NCI-H2196 treated with DMSO at 0.1 percent for 48 hours (cell line): Measurements from ENCODE around the gene DARS2.

Source experiments
- DNase-seq: peaks from one replicate; lab custom pipeline; 2025; ENCODE audit not compliant: unreplicated experiment; lab: John Stamatoyannopoulos, UW

The DARS2 gene

DNA sequence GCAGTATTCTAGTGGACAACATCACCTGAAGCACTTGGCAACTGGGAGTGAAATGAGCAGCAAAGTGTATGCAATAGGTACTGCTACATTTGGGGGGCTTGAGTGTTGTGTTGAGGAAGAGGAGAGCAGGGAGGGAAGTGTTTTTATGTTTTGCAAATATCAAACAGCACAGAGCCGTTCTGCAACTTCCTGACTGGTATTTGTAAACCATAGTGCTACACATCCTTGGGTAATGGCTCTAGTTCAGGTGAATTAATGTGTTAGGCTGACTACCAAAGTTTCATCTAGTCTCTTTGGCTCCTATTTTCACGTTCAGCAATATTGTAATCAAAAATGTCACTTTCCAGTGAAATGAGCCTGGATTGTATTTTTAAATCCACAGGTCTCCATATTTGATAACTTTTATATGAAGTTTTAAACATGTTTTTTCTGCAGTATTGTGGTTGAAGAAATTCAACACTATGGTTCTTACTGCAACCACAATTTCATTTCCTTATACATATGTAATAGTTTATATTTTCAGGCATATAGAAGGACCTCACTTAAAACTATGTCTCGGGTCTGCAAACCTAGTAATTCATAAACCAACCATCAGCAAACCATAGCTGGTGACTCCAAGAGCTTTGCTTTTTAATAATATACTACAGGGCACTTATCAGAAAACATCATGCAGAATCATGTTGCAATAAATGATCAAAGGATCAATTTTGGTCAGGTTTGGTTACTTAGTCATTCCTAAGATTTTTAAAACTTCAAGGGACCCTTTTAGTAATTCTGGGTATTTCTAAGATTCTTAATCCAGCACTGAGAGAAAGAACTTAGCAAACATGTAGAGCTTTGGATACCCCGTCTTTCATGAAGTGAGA, 62.5 kb downstream of the DARS2 start:
- no peak for DNase-seq

DNA sequence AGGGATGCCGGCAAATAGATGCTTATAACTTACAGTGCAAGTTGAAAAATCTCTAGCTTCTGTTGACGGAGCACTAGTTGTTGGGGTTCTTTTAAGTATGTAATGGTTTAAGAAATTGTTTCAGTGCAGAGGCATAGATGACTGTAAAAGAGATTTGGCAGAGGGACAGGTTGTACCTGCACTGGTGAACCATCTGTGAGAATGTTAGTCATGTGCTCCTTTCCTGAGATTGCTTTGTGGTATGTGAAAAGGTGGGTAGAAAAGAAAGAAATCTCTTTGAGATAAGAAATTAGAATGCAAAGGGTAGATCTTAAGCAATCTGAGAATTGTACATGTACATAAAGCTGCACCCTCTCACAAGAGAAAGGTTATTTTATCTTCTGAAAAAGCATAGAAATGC, 63.2 kb downstream of the DARS2 start:
- DNase-seq = no peak

DNA sequence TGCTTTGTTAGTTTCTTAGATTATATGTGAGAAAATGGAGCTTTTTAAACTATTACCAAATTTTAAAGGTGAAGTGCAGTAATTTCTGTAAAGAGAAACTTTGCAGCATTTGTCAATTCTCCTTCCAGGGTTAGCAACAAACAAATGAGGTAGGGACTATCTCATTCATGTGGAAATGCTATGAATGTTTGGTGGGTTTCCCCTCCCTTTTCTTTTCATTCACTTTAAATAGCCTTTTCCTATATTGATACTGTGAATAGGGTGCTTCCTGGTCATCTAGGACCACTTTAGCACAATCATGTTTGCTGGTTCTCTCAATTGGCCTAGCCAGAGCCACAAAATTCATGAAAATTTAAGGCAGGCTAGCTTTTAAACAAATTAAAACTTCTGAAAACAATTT, 64.3 kb downstream of the DARS2 start:
- no peak for DNase-seq

DNA sequence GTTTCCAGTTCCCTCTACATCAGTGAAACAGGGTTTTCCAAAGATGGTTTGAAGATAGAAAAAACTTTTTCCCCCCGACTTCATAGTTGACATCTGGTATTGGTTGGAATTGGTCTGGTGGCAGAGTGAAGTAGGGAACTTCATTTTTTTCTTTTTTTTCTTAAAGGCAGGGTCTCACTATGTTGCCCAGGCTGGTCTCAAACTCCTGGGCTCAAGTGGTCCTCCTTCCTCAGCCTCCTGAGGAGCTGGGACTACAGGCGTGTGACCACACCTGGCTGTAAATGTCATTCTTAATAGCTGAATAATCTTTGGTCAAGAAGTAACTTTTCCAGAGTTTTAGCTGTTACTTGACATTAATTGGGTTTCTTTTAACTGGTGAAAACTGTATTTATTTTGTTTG, 65.4 kb downstream of the DARS2 start:
- no peak for DNase-seq

DNA sequence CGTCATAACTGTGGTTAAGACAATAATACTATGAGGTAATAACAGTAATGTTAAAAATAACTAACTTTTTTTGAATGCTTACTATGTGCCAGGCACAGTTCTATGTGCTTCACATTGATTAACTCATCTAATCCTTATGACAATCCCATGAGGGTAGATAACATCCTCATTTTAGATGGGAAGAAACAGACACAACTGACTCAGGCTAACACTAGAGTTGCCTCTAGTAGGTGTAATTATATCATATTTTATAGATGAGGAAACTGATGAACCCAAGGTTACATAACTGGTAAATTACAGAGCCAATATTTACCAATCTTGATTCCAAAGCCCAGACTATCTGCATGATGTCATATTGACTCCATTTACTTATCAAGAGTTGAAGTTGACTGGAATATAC, 69.1 kb downstream of the DARS2 start:
- no peak for DNase-seq

DNA sequence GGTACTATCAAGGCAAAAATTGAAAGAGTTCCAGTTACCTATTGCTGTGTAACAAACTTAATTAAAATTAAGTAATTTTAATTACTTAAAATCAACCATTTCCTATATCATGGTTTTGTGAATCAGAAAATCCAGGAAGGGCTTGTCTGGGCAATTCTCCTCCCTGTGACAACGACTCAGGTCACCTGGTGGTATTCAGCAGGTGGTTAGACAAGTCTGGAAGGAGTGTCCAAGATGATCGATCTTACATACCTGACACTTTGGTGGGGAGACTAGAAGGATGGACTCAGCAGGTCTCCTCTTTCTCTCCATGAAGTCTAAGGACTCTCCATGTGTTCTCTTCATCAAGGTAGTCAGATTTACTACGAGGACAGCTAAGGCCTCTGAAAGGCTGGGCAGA, 69.7 kb downstream of the DARS2 start:
- DNase-seq = no peak

DNA sequence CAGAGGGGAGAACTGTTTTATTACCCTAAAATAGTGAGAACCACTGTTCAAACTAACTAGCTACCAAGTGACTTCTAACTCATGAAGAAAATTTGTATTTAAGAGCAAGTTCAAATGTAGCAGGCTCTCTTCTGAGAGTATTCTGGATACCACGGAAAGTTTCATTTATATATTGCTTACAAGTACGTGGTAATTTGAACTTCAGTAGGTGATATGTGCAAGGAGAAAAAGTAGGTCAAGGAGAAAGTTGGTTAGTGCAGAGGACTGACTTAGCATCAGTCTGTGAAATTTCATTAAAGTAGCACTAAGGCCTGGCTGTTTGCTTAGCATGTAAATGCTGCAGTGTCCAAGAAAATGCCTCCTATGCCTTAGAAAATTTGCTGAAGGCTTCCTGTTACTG, 76.0 kb downstream of the DARS2 start:
- DNase-seq = no peak

DNA sequence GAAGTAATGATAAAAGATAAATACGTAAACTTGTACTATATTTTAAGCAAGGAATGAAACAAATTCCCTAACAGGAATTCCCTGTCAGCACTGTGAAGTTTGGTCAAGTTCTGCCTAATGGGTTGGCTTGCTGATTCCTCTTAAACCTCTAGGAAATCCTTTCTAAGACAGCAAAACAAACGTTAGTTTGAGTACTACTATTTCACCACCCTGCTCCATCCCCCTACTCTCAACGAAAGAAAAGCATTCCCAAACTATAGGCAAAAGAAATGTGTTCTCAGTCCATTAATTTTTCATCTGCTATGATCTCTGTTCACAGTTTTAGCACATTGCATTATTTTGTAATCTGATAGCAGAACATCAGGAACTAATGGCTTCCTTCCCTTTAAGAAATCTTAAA, 76.5 kb downstream of the DARS2 start:
- no peak for DNase-seq

DNA sequence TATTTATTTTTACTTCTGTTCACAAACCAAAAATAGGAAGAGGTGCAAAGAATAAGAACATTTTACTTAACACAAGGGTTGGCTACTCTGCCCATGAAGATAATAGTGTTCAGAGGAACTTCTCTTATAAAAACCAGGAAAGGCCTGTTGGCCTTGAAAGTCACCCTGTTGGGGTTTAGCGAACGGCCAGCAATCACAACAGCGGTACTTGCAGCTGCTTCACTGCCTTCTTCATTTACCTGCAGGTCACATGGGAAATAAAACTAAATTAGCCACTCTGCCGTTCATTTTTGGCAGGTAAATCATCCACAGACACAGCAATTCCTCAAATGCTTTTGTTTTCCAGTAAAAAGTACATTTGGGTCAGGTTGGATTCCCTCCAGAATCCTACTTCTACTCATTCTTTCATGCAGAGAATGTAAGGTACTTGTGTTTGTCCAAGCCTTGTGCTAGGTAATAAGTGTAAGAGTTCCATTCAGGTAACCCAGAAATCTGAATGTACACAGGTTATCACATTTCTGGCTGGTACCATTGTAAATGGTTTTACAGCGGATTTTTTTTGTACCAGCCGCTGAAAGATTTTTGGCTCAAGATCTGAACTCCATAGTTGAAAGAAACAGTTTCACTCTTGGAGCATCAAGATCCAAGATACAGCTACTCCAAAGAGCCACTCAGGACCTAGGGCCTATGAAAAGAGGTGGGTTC, 79.5 kb downstream of the DARS2 start:
- DNase-seq = no peak
